Heart right ventricle (tissue), 16 donors: Measurements from ENCODE around the gene DCN. TPM values are rescaled to one million over a fixed set of nuclear protein-coding genes. Genes with fewer than 3 reads are reported as not detected.

ENCODE experiments used
- ATAC-seq, 8 donors: fragments of 200-7000 bp; cut with Tn5 transposase; one replicate each; pipeline ENCODE4 v1.9.1; 2020; ENCODE audit warnings: mild to moderate bottlenecking in 8 of 8, moderate library complexity in 8 of 8, moderate number of reproducible peaks in 1 of 8
- DNase-seq, 2 donors: peaks; one replicate each; pipeline ENCODE4 v3.0.0-alpha.2; 2020
- H3K27ac ChIP-seq, 10 donors: fragments of 200-600 bp; sonication (generic) in 2 of 10; one replicate each; pipeline versions ENCODE4 v1.5.0 to v1.8.0; 2020 to 2022; ENCODE audit warnings: mild to moderate bottlenecking in 3 of 10
- H3K27me3 ChIP-seq, 7 donors: fragments of 200-600 bp; one replicate each; pipeline ENCODE4 v1.8.0; 2021 to 2022; ENCODE audit warnings: mild to moderate bottlenecking in 2 of 7
- H3K36me3 ChIP-seq, 9 donors: fragments of 200-600 bp; sonication (generic) in 1 of 9; one replicate each; pipeline versions ENCODE4 v1.5.0 to v1.8.0; 2020 to 2022; ENCODE audit warnings: mild to moderate bottlenecking in 2 of 9
- H3K4me1 ChIP-seq, 9 donors: fragments of 200-600 bp; sonication (generic) in 1 of 9; one replicate each; pipeline versions ENCODE4 v1.5.0 to v1.8.0; 2020 to 2022; ENCODE audit warnings: mild to moderate bottlenecking in 4 of 9
- H3K4me3 ChIP-seq, 10 donors: fragments of 200-600 bp; sonication (generic) in 2 of 10; one replicate each; pipeline versions ENCODE4 v1.5.0 to v1.8.0; 2020 to 2022; ENCODE audit warnings: mild to moderate bottlenecking in 7 of 10, moderate library complexity in 2 of 10
- H3K9me3 ChIP-seq, 11 donors: fragments of 200-600 bp in 10 of 11; sonication (generic) in 2 of 11; one replicate each; pipeline versions ENCODE4 v1.5.0 to v1.8.0; 2013 to 2022; ENCODE audit warnings: mild to moderate bottlenecking in 2 of 11, control low read depth in 1 of 11, moderate library complexity in 1 of 11
- WGBS, 2 donors: extraction: QIAGEN DNeasy Blood & Tissue Kit; methylation state at CpG; one replicate each; pipeline ENCODE4 v1.1.7; 2013; ENCODE audit warnings: inconsistent platforms in 1 of 2; 5-methylcytosine and 5-hydroxymethylcytosine counted together
- intact Hi-C, 10 donors: fragments of 100-400 bp; cut with DNase I; formaldehyde crosslinking; loops; one replicate each; pipeline versions ENCODE4 v1.11.1 to v1.14.2; 2022
- polyA plus RNA-seq, 2 donors: library from polyadenylated mRNA; stranded (reverse); fragments of 200-250 nt; gene quantifications; one replicate each; pipeline ENCODE4 v1.2.3, GENCODE V29; 2013
- total RNA-seq, 10 donors: library from RNA; stranded (reverse); fragmentation: NEBNext Ultra II Directional in 3 of 10; extraction: Animal tissue kit (Norgen Biotek cat#: 25700) in 3 of 10; gene quantifications; one replicate each; pipeline versions ENCODE4 v1.2.1 to v1.2.4, GENCODE V29; 2021 to 2023
- TF ChIP-seq, protein P1 (sequence below), 9 donors: fragments of 200-600 bp; sonication (generic) in 2 of 9; IDR thresholded peaks; one replicate each; pipeline versions ENCODE4 v1.5.0 to v1.8.0; 2021 to 2022; ENCODE audit warnings: antibody characterized with exemption in 9 of 9, mild to moderate bottlenecking in 5 of 9, moderate library complexity in 1 of 9
- donor health status: Arrhythmogenic right ventricular cardiomyopathy.
- donor health status: ischemic (EF 13 %, LVEDD 7.1; RV severe dilation, severe dysfunction).
- donor health status: healthy with polysubstance abuse.
- donor health status: DM: no; HTN: yes; CAD: no.
- donor health status: DM: no; HTN: no; CAD: no.
- donor health status: ischemic (EF 25% LVEDD 6.9; RV normal size, moderate dysfunction).
- donor health status: ischemic (EF 25% LVEDD 5.7; RV mildly dilated, moderate dysfunction).
- donor health status: healthy.
- donor health status: DM: yes; HTN: yes; CAD: no.
- donor health status: Ischemic cardiomyopathy.
- donor health status: ischemic (EF 35%, LVEDD 5.7; RV mildly dilated, moderate dysfunction).
- donor health status: nonischemic (EF 11% LVEDD 7.7; RV severe dilation, severe dysfunction).
- donor health status: DM: yes; HTN: yes; CAD: no.
- donor health status: PGD.
- donor health status: ischemic (EF 29% LVEDD 5.4; RV normal size, mild dysfunction).
- donor health status: nonischemic (EF 23%, LVEDD 6.1; RV moderate dilation, normal function).

Gene DCN
- total and polyA plus RNA-seq, 12 donors = 286 to 1,072 (median 557) TPM

DNA sequence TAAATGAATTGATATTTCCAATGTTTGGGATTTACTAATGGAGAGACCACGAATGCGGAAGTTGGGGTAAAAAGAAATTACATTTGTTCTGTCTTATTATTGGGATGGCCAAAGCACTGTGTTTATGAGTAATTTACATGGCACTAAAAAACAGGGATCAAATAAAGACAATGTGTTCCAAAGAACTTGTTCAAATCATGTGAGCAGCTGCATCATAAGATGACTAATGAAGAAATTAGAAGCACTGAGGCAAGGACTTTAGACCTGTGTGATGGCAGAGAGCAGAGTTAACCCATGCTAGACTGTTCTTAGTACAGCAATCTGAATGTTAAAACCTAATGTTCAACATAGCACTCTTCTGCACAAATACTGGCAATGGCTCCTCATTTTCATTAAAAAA lies 34.3 kb upstream of the DCN start:
- intact Hi-C loops = no loop called here
- Histone ChIP-seq H3K36me3 (no peaks in the 10 kb centered on the region), H3K9me3 (peaks cover 0 to 6% (median 0%) of the 10 kb centered on the region in 11 donors), H3K27ac (peak overlapping the region in 3 of 10 donors; percentile 16 to 26 (median 23)), H3K27me3 (no peaks in the 10 kb centered on the region), H3K4me1 (no peaks in the 10 kb centered on the region), H3K4me3 (no peak overlapping the region)
- WGBS, 2 donors = 97% methylated on average over 2 of the region's 2 CpGs
- DNase-seq = no peak
- peak in 2 of 8 donors; percentile 34 to 40 for ATAC-seq
- TF ChIP-seq, protein P1, sequence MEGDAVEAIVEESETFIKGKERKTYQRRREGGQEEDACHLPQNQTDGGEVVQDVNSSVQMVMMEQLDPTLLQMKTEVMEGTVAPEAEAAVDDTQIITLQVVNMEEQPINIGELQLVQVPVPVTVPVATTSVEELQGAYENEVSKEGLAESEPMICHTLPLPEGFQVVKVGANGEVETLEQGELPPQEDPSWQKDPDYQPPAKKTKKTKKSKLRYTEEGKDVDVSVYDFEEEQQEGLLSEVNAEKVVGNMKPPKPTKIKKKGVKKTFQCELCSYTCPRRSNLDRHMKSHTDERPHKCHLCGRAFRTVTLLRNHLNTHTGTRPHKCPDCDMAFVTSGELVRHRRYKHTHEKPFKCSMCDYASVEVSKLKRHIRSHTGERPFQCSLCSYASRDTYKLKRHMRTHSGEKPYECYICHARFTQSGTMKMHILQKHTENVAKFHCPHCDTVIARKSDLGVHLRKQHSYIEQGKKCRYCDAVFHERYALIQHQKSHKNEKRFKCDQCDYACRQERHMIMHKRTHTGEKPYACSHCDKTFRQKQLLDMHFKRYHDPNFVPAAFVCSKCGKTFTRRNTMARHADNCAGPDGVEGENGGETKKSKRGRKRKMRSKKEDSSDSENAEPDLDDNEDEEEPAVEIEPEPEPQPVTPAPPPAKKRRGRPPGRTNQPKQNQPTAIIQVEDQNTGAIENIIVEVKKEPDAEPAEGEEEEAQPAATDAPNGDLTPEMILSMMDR (IDR thresholded peaks at IDR 0.05) = no peak

DNA sequence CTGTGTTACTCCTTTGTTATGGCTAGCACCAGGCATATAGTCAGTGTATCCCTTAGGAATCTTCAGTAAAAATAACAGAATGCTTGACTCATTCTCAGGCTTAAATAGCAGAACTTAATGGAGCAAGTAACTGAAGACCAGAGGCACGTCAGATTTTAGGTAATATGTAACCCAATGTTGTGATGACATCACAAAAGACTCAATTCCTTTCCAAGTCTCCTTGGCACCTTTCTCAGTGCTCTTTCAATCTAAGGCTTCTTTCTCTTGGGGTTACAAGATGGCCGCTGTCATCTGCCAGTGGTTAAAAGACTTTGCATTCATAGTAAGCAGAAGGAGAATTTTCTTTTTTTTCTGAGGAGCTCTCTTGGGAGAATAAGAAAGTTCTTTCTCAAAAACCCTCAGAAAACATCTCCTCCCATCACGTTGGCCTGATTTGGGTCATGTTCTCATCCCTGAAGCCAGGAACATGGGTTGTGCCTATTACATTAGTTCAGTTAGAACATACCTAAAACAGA lies 33.4 kb upstream of the DCN start:
- WGBS, 2 donors = 56 to 58% methylated on average over 3 of the region's 3 CpGs
- Histone ChIP-seq H3K4me3 (no peak overlapping the region), H3K27ac (peak overlapping the region in 6 of 10 donors; percentile 3 to 48 (median 24)), H3K4me1 (no peaks in the 10 kb centered on the region), H3K36me3 (no peaks in the 10 kb centered on the region), H3K9me3 (peaks cover 0 to 6% (median 0%) of the 10 kb centered on the region in 11 donors), H3K27me3 (no peaks in the 10 kb centered on the region)
- TF ChIP-seq, protein P1 (IDR thresholded peaks at IDR 0.05) = no peak
- intact Hi-C loops = no loop called here
- ATAC-seq (peak in 5 of 8 donors; percentile 34 to 88 (median 81)), DNase-seq (no peak)

DNA sequence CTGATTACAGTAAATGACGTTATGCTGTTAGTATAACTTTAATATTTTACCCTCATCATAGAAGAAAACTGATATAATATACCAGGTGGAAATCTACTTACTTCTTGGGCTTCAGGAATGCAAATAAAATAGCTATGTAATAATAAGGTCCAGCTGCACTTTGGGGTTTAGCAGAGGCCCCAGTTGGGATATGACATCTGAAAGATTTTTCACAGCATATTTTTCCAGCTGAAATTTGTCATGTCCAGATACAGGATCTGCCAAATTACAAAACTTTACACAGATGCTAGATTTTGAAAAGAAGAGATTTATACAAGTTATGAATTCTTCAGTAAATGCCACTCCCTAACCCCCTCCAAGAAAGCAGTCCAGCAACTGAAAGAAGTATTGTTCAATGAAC lies 29.2 kb upstream of the DCN start:
- Histone ChIP-seq H3K27ac (peak overlapping the region in 3 of 10 donors; percentile 32 to 46 (median 32)), H3K36me3 (no peaks in the 10 kb centered on the region), H3K4me3 (no peak overlapping the region), H3K9me3 (peaks cover 0 to 12% (median 0%) of the 10 kb centered on the region in 11 donors), H3K4me1 (no peaks in the 10 kb centered on the region), H3K27me3 (no peaks in the 10 kb centered on the region)
- DNase-seq (no peak), ATAC-seq (peak in 3 of 8 donors; percentile 20 to 51 (median 25))
- intact Hi-C loops = no loop called here
- TF ChIP-seq, protein P1 (IDR thresholded peaks at IDR 0.05) = no peak
- WGBS, 2 donors = 58 to 68% methylated on average over 1 of the region's 1 CpG

DNA sequence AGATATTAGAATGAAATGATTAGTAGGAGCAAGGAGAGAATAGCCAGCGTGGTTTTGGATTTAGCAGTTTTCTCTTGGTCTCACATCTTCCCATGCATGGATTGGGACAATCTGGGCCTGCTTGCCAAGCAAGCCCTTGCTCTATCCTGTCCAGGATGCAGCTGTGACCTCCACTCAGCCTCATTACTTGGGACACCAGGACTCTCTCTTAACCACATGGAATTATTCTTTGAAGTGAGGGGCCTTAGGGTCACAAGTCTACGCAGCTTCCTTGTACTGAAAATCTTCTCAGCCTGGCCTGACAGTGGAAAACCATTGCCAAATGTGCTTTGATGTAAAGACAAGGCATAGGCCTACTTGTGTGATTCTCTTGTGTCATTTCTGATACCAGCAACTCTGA lies 28.0 kb upstream of the DCN start:
- Histone ChIP-seq H3K4me3 (no peak overlapping the region), H3K4me1 (no peaks in the 10 kb centered on the region), H3K9me3 (peaks cover 0 to 12% (median 0%) of the 10 kb centered on the region in 11 donors), H3K27ac (peak overlapping the region in 5 of 10 donors; percentile 3 to 46 (median 32)), H3K36me3 (no peaks in the 10 kb centered on the region), H3K27me3 (no peaks in the 10 kb centered on the region)
- ATAC-seq = peak in 6 of 8 donors; percentile 43 to 84 (median 62)
- TF ChIP-seq, protein P1 (IDR thresholded peaks at IDR 0.05) = no peak
- WGBS, 2 donors = 48 to 63% methylated on average over 2 of the region's 2 CpGs
- peak; percentile 4 to 31 for DNase-seq
- intact Hi-C loops = no loop called here
